HPDE6-E6E7 (cell line): ENCODE measurements around the gene DCTN4.

ENCODE experiments used
- DNase-seq: peaks from one replicate; pipeline ENCODE4 v3.0.0; 2011; ENCODE audit warnings: missing footprints; ENCODE audit errors: extremely low spot score

DCTN4 gene

GRCh38 chr5:150670948-150671310 is 87.9 kb downstream of the DCTN4 start:
- DNase-seq: no peak

- DNase-seq: no peak
Measured at GRCh38 chr5:150670275-150670947, 88.4 kb downstream of the DCTN4 start.

- no peak for DNase-seq
Measured at GRCh38 chr5:150665044-150665443, 93.8 kb downstream of the DCTN4 start.

- DNase-seq: no peak
Measured at GRCh38 chr5:150663936-150664335, 94.9 kb downstream of the DCTN4 start.

GRCh38 chr5:150662731-150663516 is 95.9 kb downstream of the DCTN4 start:
- DNase-seq: no peak

GRCh38 chr5:150661821-150662596 is 96.8 kb downstream of the DCTN4 start:
- DNase-seq: no peak

GRCh38 chr5:150661086-150661485 is 97.7 kb downstream of the DCTN4 start, which contains the start of gene MYOZ3:
TSS of gene MYOZ3 (plus strand) at chr5:150661251. CDS start at chr5:150662942, 1,691 bp downstream.
- DNase-seq: no peak

- DNase-seq: no peak
Measured at GRCh38 chr5:150660108-150660831, 98.5 kb downstream of the DCTN4 start.

GRCh38 chr5:150659360-150660107 is 99.3 kb downstream of the DCTN4 start:
- no peak for DNase-seq

- no peak for DNase-seq
Measured at GRCh38 chr5:150658699-150659265, 100.0 kb downstream of the DCTN4 start.
